Fibroblast of lung (primary cell): ENCODE measurements around the gene SLC43A3. TPM values are rescaled to one million over a fixed set of nuclear protein-coding genes. Genes with fewer than 3 reads are reported as not detected.

Experiments used
- DNase-seq, 2 donors: peaks; one replicate each; pipeline versions ENCODE4 v3.0.0 to v3.0.0-alpha.2; 2010; ENCODE audit warnings: low read depth in 2 of 2
- H2AFZ ChIP-seq: 2 replicates; pipeline ENCODE4 v1.5.1; 2012; ENCODE audit warnings: low read length, control low read depth, inconsistent platforms
- H3K27ac ChIP-seq: 2 replicates; pipeline ENCODE4 v1.5.1; 2011; ENCODE audit warnings: low read length, control low read depth; ENCODE audit not compliant: insufficient read depth
- H3K27me3 ChIP-seq: 2 replicates; pipeline ENCODE4 v1.5.1; 2011; ENCODE audit warnings: mild to moderate bottlenecking, low read length; ENCODE audit not compliant: control insufficient read depth, insufficient read depth
- H3K36me3 ChIP-seq: 2 replicates; pipeline ENCODE4 v1.5.1; 2011; ENCODE audit warnings: low read length; ENCODE audit not compliant: control insufficient read depth, insufficient read depth
- H3K4me1 ChIP-seq: 2 replicates; pipeline ENCODE4 v1.5.1; 2011; ENCODE audit warnings: low read length; ENCODE audit not compliant: control insufficient read depth, insufficient read depth; ENCODE audit errors: extremely low read depth
- H3K4me2 ChIP-seq: 2 replicates; pipeline ENCODE4 v1.5.1; 2011; ENCODE audit warnings: low read length, control low read depth; ENCODE audit not compliant: insufficient read depth; ENCODE audit errors: extremely low read depth
- H3K4me3 ChIP-seq, 4 experiments: fragments of 200-600 bp in 1 of 4; sonication (generic) in 1 of 4; replicated peaks in 1 of 4; 2 replicates each; pipeline ENCODE4 v1.5.1; 2011 to 2016; ENCODE audit warnings: low read length in 4 of 4, low read depth in 3 of 4, mild to moderate bottlenecking in 3 of 4, control low read depth in 2 of 4, inconsistent platforms in 1 of 4, mixed read lengths in 1 of 4; ENCODE audit not compliant: insufficient read depth in 1 of 4; ENCODE audit errors: control extremely low read depth in 1 of 4
- H3K79me2 ChIP-seq: 2 replicates; pipeline ENCODE4 v1.5.1; 2012; ENCODE audit warnings: mild to moderate bottlenecking, low read length, inconsistent platforms; ENCODE audit not compliant: control insufficient read depth, insufficient read depth
- H3K9ac ChIP-seq: 2 replicates; pipeline ENCODE4 v1.5.1; 2011; ENCODE audit warnings: mild to moderate bottlenecking, low read length, control low read depth; ENCODE audit not compliant: insufficient read depth
- H3K9me3 ChIP-seq: 2 replicates; pipeline ENCODE4 v1.5.1; 2012; ENCODE audit warnings: low read depth, low read length; ENCODE audit not compliant: control insufficient read depth, insufficient read depth
- H4K20me1 ChIP-seq: 2 replicates; pipeline ENCODE4 v1.5.1; 2011; ENCODE audit warnings: low read length; ENCODE audit not compliant: control insufficient read depth, insufficient read depth; ENCODE audit errors: extremely low read depth
- EZH2 ChIP-seq: IDR thresholded peaks from 2 replicates; pipeline ENCODE4 v1.5.1; 2012; ENCODE audit warnings: low read length, control low read depth, mild to moderate bottlenecking; ENCODE audit errors: missing control alignments
- polyA plus RNA-seq, 2 donors: library from polyadenylated mRNA; depleted of rRNA in 1 of 2; stranded (reverse) in 1 of 2; unstranded in 1 of 2; fragments of >200 nt; gene quantifications; 2 replicates each; pipeline ENCODE4 v1.2.1, GENCODE V29; 2011 to 2012; ENCODE audit warnings: missing spikeins in 1 of 2
- total RNA-seq: library from RNA; depleted of rRNA; stranded (reverse); fragments of >200 nt; gene quantifications from 2 replicates; pipeline ENCODE4 v1.2.1, GENCODE V29; 2014
- TF ChIP-seq, protein P1 (sequence below), 2 donors: IDR thresholded peaks in 1 of 2; conservative IDR thresholded peaks in 1 of 2; 1 replicate in 1 of 2; 2 replicates in 1 of 2; pipeline ENCODE4 v1.5.1; 2011 to 2012; ENCODE audit warnings: low read length in 2 of 2, control low read depth in 1 of 2, inconsistent platforms in 1 of 2, low read depth in 1 of 2, mild to moderate bottlenecking in 1 of 2

The SLC43A3 gene
- total and polyA plus RNA-seq, 2 donors (not counting 1 experiment from before 2014, with no cell fraction given), result 34.8 to 41.5 TPM

DNA sequence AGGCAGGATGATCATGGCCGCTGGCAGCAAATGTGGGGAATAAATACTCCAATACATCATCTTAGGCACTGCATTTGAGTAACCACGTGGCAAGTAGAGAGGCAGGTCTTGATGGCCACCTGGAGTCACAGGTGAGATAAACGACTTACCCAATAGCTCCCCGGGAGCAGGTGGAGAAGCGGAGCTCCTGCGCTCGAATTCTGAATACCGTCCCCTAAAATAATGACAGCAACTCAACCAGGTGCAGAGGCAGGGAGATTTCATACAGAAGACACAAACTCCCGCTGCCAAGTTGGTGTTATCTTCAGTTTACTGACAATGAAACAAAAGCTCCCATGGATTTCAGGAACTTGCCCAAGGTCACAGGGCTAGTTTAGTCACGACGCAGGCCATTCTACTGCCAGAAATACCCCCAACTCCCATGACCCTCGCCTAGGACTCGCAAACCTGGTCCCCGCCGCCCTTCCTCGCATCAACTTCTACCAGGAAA is 437 bp downstream of the SLC43A3 start:
- Histone ChIP-seq H3K27ac (peak overlapping the region; percentile 97), H3K27me3 (no peaks in the 10 kb centered on the region), H4K20me1 (no peaks in the 10 kb centered on the region), H3K4me3 (peak overlapping the region; percentile 29 to 74 (median 54)), H3K36me3 (peaks cover 8% of the 10 kb centered on the region), H2AFZ (peak overlapping the region; percentile 21), H3K9ac (peak overlapping the region; percentile 67), H3K79me2 (peaks cover 10% of the 10 kb centered on the region), H3K4me2 (peak overlapping the region; percentile 89), H3K4me1 (peaks cover 40% of the 10 kb centered on the region), H3K9me3 (no peaks in the 10 kb centered on the region)
- no peak for TF ChIP-seq EZH2
- TF ChIP-seq, protein P1, sequence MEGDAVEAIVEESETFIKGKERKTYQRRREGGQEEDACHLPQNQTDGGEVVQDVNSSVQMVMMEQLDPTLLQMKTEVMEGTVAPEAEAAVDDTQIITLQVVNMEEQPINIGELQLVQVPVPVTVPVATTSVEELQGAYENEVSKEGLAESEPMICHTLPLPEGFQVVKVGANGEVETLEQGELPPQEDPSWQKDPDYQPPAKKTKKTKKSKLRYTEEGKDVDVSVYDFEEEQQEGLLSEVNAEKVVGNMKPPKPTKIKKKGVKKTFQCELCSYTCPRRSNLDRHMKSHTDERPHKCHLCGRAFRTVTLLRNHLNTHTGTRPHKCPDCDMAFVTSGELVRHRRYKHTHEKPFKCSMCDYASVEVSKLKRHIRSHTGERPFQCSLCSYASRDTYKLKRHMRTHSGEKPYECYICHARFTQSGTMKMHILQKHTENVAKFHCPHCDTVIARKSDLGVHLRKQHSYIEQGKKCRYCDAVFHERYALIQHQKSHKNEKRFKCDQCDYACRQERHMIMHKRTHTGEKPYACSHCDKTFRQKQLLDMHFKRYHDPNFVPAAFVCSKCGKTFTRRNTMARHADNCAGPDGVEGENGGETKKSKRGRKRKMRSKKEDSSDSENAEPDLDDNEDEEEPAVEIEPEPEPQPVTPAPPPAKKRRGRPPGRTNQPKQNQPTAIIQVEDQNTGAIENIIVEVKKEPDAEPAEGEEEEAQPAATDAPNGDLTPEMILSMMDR (conservative IDR thresholded peaks at IDR 0.05 in 1 of 2, IDR thresholded peaks at IDR 0.05 in 1 of 2; ENCODE audit: low read depth in 1 of 2, low read length in 2 of 2), result no peak
- DNase-seq, result peak; percentile 17 to 48

- H3K36me3 ChIP-seq, result peaks cover 8% of the 10 kb centered on the region
- peaks cover 10% of the 10 kb centered on the region for H3K79me2 ChIP-seq
- no peaks in the 10 kb centered on the region for H4K20me1 ChIP-seq
- peak overlapping the region; percentile 36 for H3K9ac ChIP-seq
- H3K4me1 ChIP-seq, result peaks cover 40% of the 10 kb centered on the region
- peak overlapping the region; percentile 97 for H3K27ac ChIP-seq
- DNase-seq, result peak in 1 of 2 donors; percentile 30
- TF ChIP-seq EZH2, result no peak
- H3K4me2 ChIP-seq, result peak overlapping the region; percentile 89
- no peaks in the 10 kb centered on the region for H3K9me3 ChIP-seq
- no peaks in the 10 kb centered on the region for H3K27me3 ChIP-seq
- H2AFZ ChIP-seq, result no peak overlapping the region
- peak overlapping the region; percentile 29 to 74 (median 54) for H3K4me3 ChIP-seq
These were observed 1.1 kb downstream of the SLC43A3 start for GRCh38 chr11:57425565-57426438.

- TF ChIP-seq EZH2, result no peak
- TF ChIP-seq, protein P1 (conservative IDR thresholded peaks at IDR 0.05 in 1 of 2, IDR thresholded peaks at IDR 0.05 in 1 of 2; ENCODE audit: low read depth in 1 of 2, low read length in 2 of 2), result no peak
- H3K79me2 ChIP-seq, result peaks cover 10% of the 10 kb centered on the region
- peak; percentile 86 to 87 for DNase-seq
- H3K36me3 ChIP-seq, result peaks cover 8% of the 10 kb centered on the region
- H3K4me1 ChIP-seq, result peaks cover 40% of the 10 kb centered on the region
- H4K20me1 ChIP-seq, result no peaks in the 10 kb centered on the region
- H3K27me3 ChIP-seq, result no peaks in the 10 kb centered on the region
- no peak overlapping the region for H2AFZ ChIP-seq
- H3K4me2 ChIP-seq, result peak overlapping the region; percentile 89
- H3K4me3 ChIP-seq, result peak overlapping the region in 2 of 4 experiments; percentile 38 to 62
- H3K9me3 ChIP-seq, result no peaks in the 10 kb centered on the region
- no peak overlapping the region for H3K9ac ChIP-seq
- H3K27ac ChIP-seq, result peak overlapping the region; percentile 97
These were observed 1.9 kb downstream of the SLC43A3 start for GRCh38 chr11:57424792-57425564.
